Ovary (tissue), 3 donors: Measurements from ENCODE around the gene TRAPPC2.

ENCODE experiments used
- CTCF ChIP-seq, 3 donors: fragments of 450-650 bp in 2 of 3; fragments of 200-600 bp in 1 of 3; IDR thresholded peaks; one replicate each; pipeline versions ENCODE4 v1.5.1 to v1.8.0; 2016 to 2022; ENCODE audit warnings: antibody characterized with exemption in 3 of 3, mild to moderate bottlenecking in 1 of 3
- EP300 ChIP-seq: sonication (generic); formaldehyde crosslinking; IDR thresholded peaks from one replicate; pipeline ENCODE4 v1.6.1; 2017; ENCODE audit warnings: antibody characterized with exemption
- donor health status: DM: no; HTN: no; CAD: no.

GRCh38 chrX:13694983-13695382 lies 39.4 kb downstream of the TRAPPC2 start:
- TF ChIP-seq CTCF (IDR thresholded peaks at IDR 0.05) = no peak
- TF ChIP-seq EP300 = no peak
